22Rv1 (cell line): Measurements from ENCODE around the gene NELL2.

Source experiments
- CTCF ChIP-seq: fragments of 450-650 bp; IDR thresholded peaks from 2 replicates; pipeline ENCODE4 v1.5.1; 2017; ENCODE audit warnings: mild to moderate bottlenecking
- ZFX ChIP-seq: fragments of 450-650 bp; IDR thresholded peaks from 2 replicates; pipeline ENCODE4 v1.6.1; 2017; ENCODE audit warnings: antibody characterized with exemption, borderline replicate concordance

GRCh38 chr12:44546060-44546459 is 330.1 kb downstream of the NELL2 start:
- no peak for TF ChIP-seq CTCF
- no peak for TF ChIP-seq ZFX
